GM12878 (cell line): ENCODE data around the gene CAPZB. TPM values are rescaled to one million over a fixed set of nuclear protein-coding genes. Genes with fewer than 3 reads are reported as not detected.

ENCODE experiments used
- ATAC-seq: fragments of 200-7000 bp; cut with Tn5 transposase; 3 replicates; pipeline ENCODE4 v1.9.1; 2020; ENCODE audit warnings: mild to moderate bottlenecking, moderate library complexity
- BruUV-seq: library from RNA; stranded (reverse); fragments of 400-500 nt; replicated peaks from 2 replicates; lab custom pipeline; 2021; lab: Mats Ljungman, UMichigan
- CTCF ChIA-PET: fragments of 300-600 bp; sonication (Branson Sonifier 250); formaldehyde crosslinking; extraction: SDS; loops from one replicate; lab custom pipeline; 2021; ENCODE audit warnings: inconsistent platforms; lab: Yijun Ruan, JAX
- POLR2A ChIA-PET: fragments of 350-600 bp; formaldehyde crosslinking; extraction: SDS; loops from one replicate; lab custom pipeline; 2021; ENCODE audit warnings: inconsistent platforms; lab: Charles Lee
- RAD21 ChIA-PET: fragments of 300-600 bp; sonication (Branson Sonifier 250); formaldehyde crosslinking; loops from one replicate; lab custom pipeline; 2023; ENCODE audit warnings: antibody characterized with exemption; ENCODE audit not compliant: unreplicated experiment; lab: Charles Lee
- SMC1A ChIA-PET: fragments of 300-600 bp; sonication (Branson Sonifier 250); formaldehyde crosslinking; loops from one replicate; lab custom pipeline; 2023; ENCODE audit not compliant: unreplicated experiment, uncharacterized antibody; lab: Charles Lee
- DNase-seq: peaks from one replicate; pipeline ENCODE4 v3.0.0-alpha.2; 2011; ENCODE audit warnings: low read depth, low spot score
- FAIRE-seq: peaks from 3 replicates; lab custom pipeline; 2011; peaks lifted over from hg19 to GRCh38; lab: Jason Lieb, UNC
- H2AFZ ChIP-seq: 2 replicates; pipeline ENCODE4 v1.6.0; 2011; ENCODE audit warnings: low read depth, low read length, control low read depth; ENCODE audit not compliant: control insufficient read depth
- H3K27ac ChIP-seq: 2 replicates; pipeline ENCODE4 v1.5.1; 2011; ENCODE audit warnings: control low read depth; ENCODE audit not compliant: control insufficient read depth, insufficient read depth
- H3K27me3 ChIP-seq, 2 experiments: replicated peaks in 1 of 2; 2 replicates each; pipeline versions ENCODE4 v1.6.0 to v1.6.1; 2011; ENCODE audit warnings: low read length in 1 of 2; ENCODE audit not compliant: control insufficient read depth in 2 of 2, insufficient read depth in 2 of 2
- H3K36me3 ChIP-seq, 2 experiments: 2 replicates each; pipeline ENCODE4 v1.5.1; 2011; ENCODE audit warnings: low read length in 1 of 2; ENCODE audit not compliant: control insufficient read depth in 2 of 2, insufficient read depth in 2 of 2
- H3K4me1 ChIP-seq: 2 replicates; pipeline ENCODE4 v1.6.1; 2011; ENCODE audit warnings: mild to moderate bottlenecking, low read length, moderate library complexity, mixed read lengths; ENCODE audit not compliant: control insufficient read depth, insufficient read depth
- H3K4me2 ChIP-seq: 2 replicates; pipeline ENCODE4 v1.6.0; 2011; ENCODE audit warnings: control low read depth; ENCODE audit not compliant: control insufficient read depth, insufficient read depth
- H3K4me3 ChIP-seq: fragments of 200-600 bp; sonication (generic); 2 replicates; pipeline ENCODE4 v1.5.1; 2016
- H3K79me2 ChIP-seq: 2 replicates; pipeline ENCODE4 v1.6.0; 2011; ENCODE audit warnings: low read length; ENCODE audit not compliant: control insufficient read depth, insufficient read depth
- H3K9ac ChIP-seq: 2 replicates; pipeline ENCODE4 v1.8.0; 2011; ENCODE audit warnings: low read length, control low read depth, mixed read lengths; ENCODE audit not compliant: control insufficient read depth, insufficient read depth
- H3K9me3 ChIP-seq: replicated peaks from 3 replicates; pipeline ENCODE4 v1.5.1; 2011; ENCODE audit warnings: mild to moderate bottlenecking, low read length; ENCODE audit not compliant: control insufficient read depth, insufficient read depth
- H4K20me1 ChIP-seq: 2 replicates; pipeline ENCODE4 v1.6.0; 2011; ENCODE audit not compliant: control insufficient read depth, insufficient read depth
- FOXM1 ChIP-seq: IDR thresholded peaks from 2 replicates; pipeline ENCODE4 v1.6.1; 2012; ENCODE audit warnings: low read depth, mild to moderate bottlenecking, inconsistent platforms, low read length, moderate library complexity
- RELB ChIP-seq: fragments of 450-650 bp; IDR thresholded peaks from 2 replicates; pipeline ENCODE4 v1.6.1; 2017; ENCODE audit warnings: low read depth, mild to moderate bottlenecking, moderate library complexity
- SPI1 ChIP-seq: IDR thresholded peaks from 2 replicates; pipeline ENCODE4 v1.6.1; 2011; ENCODE audit warnings: low read depth, mild to moderate bottlenecking, low read length, moderate library complexity, borderline replicate concordance; ENCODE audit not compliant: insufficient read depth
- SUZ12 ChIP-seq: fragments of 200-600 bp; sonication (generic); IDR thresholded peaks from one replicate; pipeline ENCODE4 v1.6.1; 2018; ENCODE audit warnings: antibody characterized with exemption, mild to moderate bottlenecking; ENCODE audit not compliant: unreplicated experiment
- WGBS: methylation state at CpG from one replicate; pipeline ENCODE4 v1.1.6; 2016; ENCODE audit warnings: low lambda C conversion rate; ENCODE audit not compliant: insufficient replicate concordance, insufficient coverage; ENCODE audit errors: missing lambda C conversion rate; 5-methylcytosine and 5-hydroxymethylcytosine counted together
- in situ Hi-C: fragments of 300-500 bp; cut with MboI; formaldehyde crosslinking; loops from 9 replicates; pipeline ENCODE4 v1.14.3; 2018; ENCODE audit warnings: mixed read lengths
- intact Hi-C: fragments of 100-400 bp; cut with micrococcal nuclease; formaldehyde crosslinking; loops from one replicate; pipeline ENCODE4 v1.14.2; 2022; ENCODE audit not compliant: unreplicated experiment
- polyA plus RNA-seq, 11 experiments: library from polyadenylated mRNA; depleted of rRNA in 4 of 11; unstranded in 6 of 11; stranded (reverse) in 5 of 11; fragments of >200 nt; fragmentation: Nextera tagmentation in 4 of 11; fragmentation: Illumina TruSeq in 1 of 11; extraction: Ambion mirVana in 4 of 11; extraction: Trizol in 1 of 11; gene quantifications; 1 replicate in 1 of 11; 2 replicates in 10 of 11; pipeline versions ENCODE4 v1.2.1 to v1.2.3, GENCODE V29; 2011 to 2016; ENCODE audit warnings: inconsistent platforms in 2 of 11, missing spikeins in 2 of 11, low read depth in 1 of 11
- total RNA-seq, 4 experiments: library from RNA; depleted of rRNA in 3 of 4; stranded (reverse); fragments of >200 nt in 3 of 4; fragmentation: Illumina TruSeq in 1 of 4; extraction: Trizol in 1 of 4; gene quantifications; 2 replicates each; pipeline versions ENCODE4 v1.2.1 to v1.2.3, GENCODE V29; 2013 to 2021

CAPZB gene
- total and polyA plus RNA-seq, 10 of the 15 experiments (the other 5 are each of a cell fraction or from before 2014, with no cell fraction given): 104 to 454 (median 213) TPM

GRCh38 chr1:19416145-19416544, 69.2 kb downstream of the CAPZB start:
- peaks cover 33% of the 10 kb centered on the region for H3K79me2 ChIP-seq
- no peak overlapping the region for H3K4me2 ChIP-seq
- ChIA-PET RAD21 (no interaction called here), POLR2A (no interaction called here), CTCF (interaction anchor here (1.1 kb wide), 1 partner anchor 14 kb away, joined by 3 read pairs; no protein-coding TSS in a partner anchor), SMC1A (interaction anchor here (1.1 kb wide), 1 partner anchor 72 kb away, joined by 3 read pairs; no protein-coding TSS in a partner anchor)
- no peak overlapping the region for H3K4me3 ChIP-seq
- peaks cover 16% of the 10 kb centered on the region for H3K4me1 ChIP-seq
- no peak overlapping the region for H3K27ac ChIP-seq
- BruUV-seq: no TSS peak
- no peak overlapping the region for H3K9ac ChIP-seq
- no peaks in the 10 kb centered on the region for H3K27me3 ChIP-seq
- intact Hi-C loops (no loop called here), in situ Hi-C loops (no loop called here)
- peaks cover 5% of the 10 kb centered on the region for H4K20me1 ChIP-seq
- no peak overlapping the region for H2AFZ ChIP-seq
- TF ChIP-seq FOXM1: no peak
- no peak for TF ChIP-seq RELB
- no peak for TF ChIP-seq SUZ12
- TF ChIP-seq SPI1: no peak
- ATAC-seq (no peak), FAIRE-seq (no peak), DNase-seq (no peak)
- H3K36me3 ChIP-seq: peaks cover 13 to 19% of the 10 kb centered on the region in 2 experiments
- H3K9me3 ChIP-seq: no peaks in the 10 kb centered on the region
- WGBS: 96% methylated on average over 5 of the region's 5 CpGs
